Activated naive CD4-positive, alpha-beta T cell treated with anti-CD3 and anti-CD28 coated beads for 36 hours (primary cell): Measurements from ENCODE around the gene TPSD1. TPM values are rescaled to one million over a fixed set of nuclear protein-coding genes. Genes with fewer than 3 reads are reported as not detected.

Experiments
- CTCF ChIA-PET: fragments of 350-600 bp; sonication (Branson Sonifier 250); formaldehyde crosslinking; loops from one replicate; lab custom pipeline; 2021; ENCODE audit warnings: antibody characterized with exemption; lab: Charles Lee
- DNase-seq: peaks from one replicate; pipeline ENCODE4 v3.0.0-alpha.2; 2020
- H3K27ac Mint-ChIP-seq: one replicate; pipeline ENCODE4 v1.8.0; 2021; ENCODE audit warnings: mild to moderate bottlenecking, mixed read lengths
- H3K27me3 Mint-ChIP-seq: one replicate; pipeline ENCODE4 v1.8.0; 2021; ENCODE audit warnings: low read depth, mixed read lengths
- H3K36me3 Mint-ChIP-seq: one replicate; pipeline ENCODE4 v1.8.0; 2021; ENCODE audit warnings: low read depth, mixed read lengths
- H3K4me1 Mint-ChIP-seq: one replicate; pipeline ENCODE4 v1.8.0; 2021; ENCODE audit warnings: low read depth, mixed read lengths
- H3K4me3 Mint-ChIP-seq: one replicate; pipeline ENCODE4 v1.8.0; 2021; ENCODE audit warnings: mild to moderate bottlenecking, moderate library complexity, mixed read lengths
- H3K9me3 Mint-ChIP-seq: one replicate; pipeline ENCODE4 v1.8.0; 2021; ENCODE audit warnings: mixed read lengths
- intact Hi-C: fragments of 100-400 bp; cut with micrococcal nuclease; formaldehyde crosslinking; loops from one replicate; pipeline ENCODE4 v1.15.1; 2023
- total RNA-seq, 2 experiments: library from RNA; stranded (reverse); gene quantifications; one replicate each; pipeline ENCODE4 v1.2.3, GENCODE V29; 2021

TPSD1 gene
- total RNA-seq, 2 experiments from 2014 or later: not detected

GRCh38 chr16:1215574-1216295, 40.1 kb upstream of the TPSD1 start:
- Mint-ChIP-seq H3K9me3 (no peaks in the 10 kb centered on the region), H3K27me3 (no peaks in the 10 kb centered on the region), H3K36me3 (no peaks in the 10 kb centered on the region), H3K27ac (no peak overlapping the region), H3K4me3 (no peak overlapping the region), H3K4me1 (no peaks in the 10 kb centered on the region)
- intact Hi-C loops: no loop called here
- CTCF ChIA-PET: no interaction called here
- no peak for DNase-seq

- H3K36me3 Mint-ChIP-seq: no peaks in the 10 kb centered on the region
- no peak overlapping the region for H3K4me3 Mint-ChIP-seq
- intact Hi-C loops: no loop called here
- H3K9me3 Mint-ChIP-seq: no peaks in the 10 kb centered on the region
- H3K27me3 Mint-ChIP-seq: no peaks in the 10 kb centered on the region
- H3K4me1 Mint-ChIP-seq: no peaks in the 10 kb centered on the region
- CTCF ChIA-PET: no interaction called here
- DNase-seq: no peak
- no peak overlapping the region for H3K27ac Mint-ChIP-seq
These were observed 39.6 kb upstream of the TPSD1 start for GRCh38 chr16:1216296-1216619.

DNA sequence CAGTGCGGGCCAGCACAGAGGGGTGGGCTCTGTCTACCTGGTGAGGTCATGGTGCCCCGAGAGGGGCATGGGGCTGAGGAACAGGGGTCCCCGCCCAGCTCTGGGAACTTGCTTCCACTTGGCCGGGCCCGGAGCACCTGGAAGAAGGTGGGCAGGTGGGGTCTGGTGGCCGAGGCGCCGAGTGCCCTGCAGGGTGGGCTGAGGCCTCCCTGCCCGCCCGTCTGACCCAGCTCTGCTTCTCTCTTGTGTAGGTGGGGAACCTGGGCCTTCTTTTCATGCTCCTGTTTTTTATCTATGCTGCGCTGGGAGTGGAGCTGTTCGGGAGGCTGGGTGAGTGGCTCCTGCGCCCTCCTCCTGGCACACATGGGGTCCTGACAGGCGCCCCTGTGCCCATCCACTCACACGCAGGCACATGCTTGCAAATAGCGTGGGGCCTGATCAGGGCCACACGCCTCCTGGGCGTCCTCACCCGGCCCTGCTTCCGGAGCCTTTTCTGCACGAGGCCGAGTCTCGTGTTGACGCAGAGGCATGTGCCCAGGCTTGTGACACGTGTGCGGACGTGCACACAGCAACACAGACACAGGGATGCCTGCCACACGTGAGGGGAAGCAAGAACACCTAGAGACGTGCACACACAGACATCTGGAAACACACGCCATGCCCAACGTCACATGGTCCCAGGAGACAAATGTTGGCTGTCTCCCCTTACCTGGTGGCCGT, 39.0 kb upstream of the TPSD1 start:
- Mint-ChIP-seq H3K9me3 (no peaks in the 10 kb centered on the region), H3K27me3 (no peaks in the 10 kb centered on the region), H3K36me3 (no peaks in the 10 kb centered on the region), H3K4me1 (no peaks in the 10 kb centered on the region), H3K27ac (no peak overlapping the region), H3K4me3 (no peak overlapping the region)
- intact Hi-C loops: no loop called here
- no peak for DNase-seq
- CTCF ChIA-PET: no interaction called here

- Mint-ChIP-seq H3K9me3 (no peaks in the 10 kb centered on the region), H3K36me3 (no peaks in the 10 kb centered on the region), H3K4me1 (no peaks in the 10 kb centered on the region), H3K27ac (no peak overlapping the region), H3K27me3 (no peaks in the 10 kb centered on the region), H3K4me3 (no peak overlapping the region)
- intact Hi-C loops: no loop called here
- CTCF ChIA-PET: no interaction called here
- DNase-seq: no peak
These were observed 38.3 kb upstream of the TPSD1 start for GRCh38 chr16:1217526-1217925.

DNA sequence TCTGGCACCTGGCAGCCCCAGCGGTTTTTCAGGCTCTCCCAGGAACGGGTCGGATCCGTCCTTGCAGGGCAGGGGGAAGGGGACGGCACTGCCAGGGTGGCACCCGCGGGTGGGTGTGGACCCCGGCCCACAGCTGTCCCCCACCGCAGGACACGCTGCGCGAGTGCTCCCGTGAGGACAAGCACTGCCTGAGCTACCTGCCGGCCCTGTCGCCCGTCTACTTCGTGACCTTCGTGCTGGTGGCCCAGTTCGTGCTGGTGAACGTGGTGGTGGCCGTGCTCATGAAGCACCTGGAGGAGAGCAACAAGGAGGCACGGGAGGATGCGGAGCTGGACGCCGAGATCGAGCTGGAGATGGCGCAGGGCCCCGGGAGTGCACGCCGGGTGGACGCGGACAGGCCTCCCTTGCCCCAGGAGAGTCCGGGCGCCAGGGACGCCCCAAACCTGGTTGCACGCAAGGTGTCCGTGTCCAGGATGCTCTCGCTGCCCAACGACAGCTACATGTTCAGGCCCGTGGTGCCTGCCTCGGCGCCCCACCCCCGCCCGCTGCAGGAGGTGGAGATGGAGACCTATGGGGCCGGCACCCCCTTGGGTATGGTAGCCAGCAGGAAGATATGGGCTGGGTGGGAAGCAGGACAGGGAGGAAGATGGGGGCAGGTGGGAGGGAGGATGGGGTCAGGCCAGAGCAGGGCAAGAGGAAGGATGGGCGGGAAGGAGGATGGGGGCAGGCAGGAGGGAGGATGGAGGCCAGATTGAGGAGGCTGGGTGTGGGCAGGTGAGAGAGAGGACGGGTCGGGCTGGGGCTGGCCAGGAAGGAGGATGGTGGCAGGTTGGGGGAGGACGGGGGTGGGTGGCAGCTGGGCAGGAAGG, 37.6 kb upstream of the TPSD1 start:
- Mint-ChIP-seq H3K4me3 (no peak overlapping the region), H3K36me3 (no peaks in the 10 kb centered on the region), H3K4me1 (no peaks in the 10 kb centered on the region), H3K27me3 (no peaks in the 10 kb centered on the region), H3K9me3 (no peaks in the 10 kb centered on the region), H3K27ac (no peak overlapping the region)
- no peak for DNase-seq
- CTCF ChIA-PET: no interaction called here
- intact Hi-C loops: no loop called here

- intact Hi-C loops: no loop called here
- Mint-ChIP-seq H3K4me3 (no peak overlapping the region), H3K9me3 (no peaks in the 10 kb centered on the region), H3K27me3 (no peaks in the 10 kb centered on the region), H3K27ac (no peak overlapping the region), H3K4me1 (no peaks in the 10 kb centered on the region), H3K36me3 (no peaks in the 10 kb centered on the region)
- no peak for DNase-seq
- CTCF ChIA-PET: no interaction called here
These were observed 36.8 kb upstream of the TPSD1 start for GRCh38 chr16:1218930-1219611.

DNA sequence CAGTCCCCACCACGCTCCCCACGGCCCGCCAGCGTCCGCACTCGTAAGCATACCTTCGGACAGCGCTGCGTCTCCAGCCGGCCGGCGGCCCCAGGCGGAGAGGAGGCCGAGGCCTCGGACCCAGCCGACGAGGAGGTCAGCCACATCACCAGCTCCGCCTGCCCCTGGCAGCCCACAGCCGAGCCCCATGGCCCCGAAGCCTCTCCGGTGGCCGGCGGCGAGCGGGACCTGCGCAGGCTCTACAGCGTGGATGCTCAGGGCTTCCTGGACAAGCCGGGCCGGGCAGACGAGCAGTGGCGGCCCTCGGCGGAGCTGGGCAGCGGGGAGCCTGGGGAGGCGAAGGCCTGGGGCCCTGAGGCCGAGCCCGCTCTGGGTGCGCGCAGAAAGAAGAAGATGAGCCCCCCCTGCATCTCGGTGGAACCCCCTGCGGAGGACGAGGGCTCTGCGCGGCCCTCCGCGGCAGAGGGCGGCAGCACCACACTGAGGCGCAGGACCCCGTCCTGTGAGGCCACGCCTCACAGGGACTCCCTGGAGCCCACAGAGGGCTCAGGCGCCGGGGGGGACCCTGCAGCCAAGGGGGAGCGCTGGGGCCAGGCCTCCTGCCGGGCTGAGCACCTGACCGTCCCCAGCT, 35.7 kb upstream of the TPSD1 start:
- Mint-ChIP-seq H3K27ac (no peak overlapping the region), H3K4me3 (no peak overlapping the region), H3K9me3 (no peaks in the 10 kb centered on the region), H3K27me3 (no peaks in the 10 kb centered on the region), H3K4me1 (no peaks in the 10 kb centered on the region), H3K36me3 (no peaks in the 10 kb centered on the region)
- CTCF ChIA-PET: no interaction called here
- DNase-seq: no peak
- intact Hi-C loops: no loop called here

GRCh38 chr16:1220841-1221627, 34.8 kb upstream of the TPSD1 start:
- Mint-ChIP-seq H3K27me3 (no peaks in the 10 kb centered on the region), H3K9me3 (no peaks in the 10 kb centered on the region), H3K4me3 (no peak overlapping the region), H3K27ac (no peak overlapping the region), H3K4me1 (no peaks in the 10 kb centered on the region), H3K36me3 (no peaks in the 10 kb centered on the region)
- intact Hi-C loops: no loop called here
- CTCF ChIA-PET: interaction anchor here (0.6 kb wide), 1 partner anchor 40 kb away, joined by 3 read pairs; no protein-coding TSS in a partner anchor
- no peak for DNase-seq

- Mint-ChIP-seq H3K27me3 (no peaks in the 10 kb centered on the region), H3K4me1 (no peaks in the 10 kb centered on the region), H3K9me3 (no peaks in the 10 kb centered on the region), H3K4me3 (no peak overlapping the region), H3K36me3 (no peaks in the 10 kb centered on the region), H3K27ac (no peak overlapping the region)
- DNase-seq: no peak
- intact Hi-C loops: no loop called here
- CTCF ChIA-PET: no interaction called here
These were observed 34.0 kb upstream of the TPSD1 start for GRCh38 chr16:1221628-1222552.

GRCh38 chr16:1222553-1223354, 33.1 kb upstream of the TPSD1 start:
- intact Hi-C loops: no loop called here
- Mint-ChIP-seq H3K27ac (no peak overlapping the region), H3K4me3 (no peak overlapping the region), H3K4me1 (no peaks in the 10 kb centered on the region), H3K9me3 (no peaks in the 10 kb centered on the region), H3K36me3 (no peaks in the 10 kb centered on the region), H3K27me3 (no peaks in the 10 kb centered on the region)
- CTCF ChIA-PET: no interaction called here
- DNase-seq: no peak
